Measurements from ENCODE around the gene GAPDHS.

DNA sequence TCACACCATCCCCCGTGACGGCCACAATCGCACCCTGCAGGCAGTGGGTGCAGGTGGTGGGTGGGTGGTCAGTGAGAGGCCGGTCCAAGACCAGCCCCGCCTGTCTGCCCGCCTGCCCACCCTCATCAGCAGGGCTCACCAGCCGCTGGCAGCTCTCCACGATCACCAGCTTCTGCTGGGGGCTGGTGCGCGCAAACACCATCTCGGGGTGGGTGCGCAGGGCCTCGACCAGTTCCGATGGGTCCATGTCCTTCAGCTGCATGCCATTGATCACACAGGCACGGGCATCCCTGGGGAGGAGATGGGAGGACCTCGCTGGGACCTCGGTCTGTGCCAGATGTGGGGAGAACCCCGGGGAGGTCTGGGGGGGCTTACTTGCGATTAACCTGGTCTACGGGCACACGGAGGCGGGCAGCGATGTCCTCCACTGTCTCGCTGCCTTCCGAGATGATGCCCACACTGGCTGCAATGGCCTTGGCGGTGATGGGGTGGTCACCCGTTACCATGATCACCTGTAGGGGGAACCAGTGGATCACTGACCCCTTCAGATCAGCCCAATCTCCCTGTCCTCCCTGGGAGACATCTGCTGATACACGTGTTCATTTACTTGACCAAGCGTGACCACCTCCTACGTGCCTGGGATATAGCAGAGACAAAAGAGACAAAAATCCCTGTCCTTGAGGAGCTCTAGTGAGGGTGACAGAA is 22.2 kb downstream of the GAPDHS start:
- TF ChIP-seq, protein P1, sequence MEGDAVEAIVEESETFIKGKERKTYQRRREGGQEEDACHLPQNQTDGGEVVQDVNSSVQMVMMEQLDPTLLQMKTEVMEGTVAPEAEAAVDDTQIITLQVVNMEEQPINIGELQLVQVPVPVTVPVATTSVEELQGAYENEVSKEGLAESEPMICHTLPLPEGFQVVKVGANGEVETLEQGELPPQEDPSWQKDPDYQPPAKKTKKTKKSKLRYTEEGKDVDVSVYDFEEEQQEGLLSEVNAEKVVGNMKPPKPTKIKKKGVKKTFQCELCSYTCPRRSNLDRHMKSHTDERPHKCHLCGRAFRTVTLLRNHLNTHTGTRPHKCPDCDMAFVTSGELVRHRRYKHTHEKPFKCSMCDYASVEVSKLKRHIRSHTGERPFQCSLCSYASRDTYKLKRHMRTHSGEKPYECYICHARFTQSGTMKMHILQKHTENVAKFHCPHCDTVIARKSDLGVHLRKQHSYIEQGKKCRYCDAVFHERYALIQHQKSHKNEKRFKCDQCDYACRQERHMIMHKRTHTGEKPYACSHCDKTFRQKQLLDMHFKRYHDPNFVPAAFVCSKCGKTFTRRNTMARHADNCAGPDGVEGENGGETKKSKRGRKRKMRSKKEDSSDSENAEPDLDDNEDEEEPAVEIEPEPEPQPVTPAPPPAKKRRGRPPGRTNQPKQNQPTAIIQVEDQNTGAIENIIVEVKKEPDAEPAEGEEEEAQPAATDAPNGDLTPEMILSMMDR (IDR thresholded peaks at IDR 0.05): peak in 4 of 7 experiments; percentile 6 to 52 (median 36)
- no peak for TF ChIP-seq POLR2A (IDR thresholded peaks at IDR 0.05)

All from body of pancreas (tissue), 4 donors.